Posterior cingulate gyrus (tissue), 11 donors: Measurements from ENCODE around the gene MPRIP.
"Not testable (repeated sequence)": the region's sequence is repeated elsewhere in the genome, so short reads cannot be mapped to it uniquely, and the experiment has no call there.

Experiments used
- DNase-seq, 10 donors: peaks; one replicate each; pipeline versions ENCODE4 v3.0.0 to v3.0.0-alpha.2; 2020 to 2021; ENCODE audit warnings: mixed read lengths in 3 of 10
- intact Hi-C: fragments of 100-400 bp; cut with DNase I; formaldehyde crosslinking; loops from one replicate; pipeline ENCODE4 v1.15.1; 2023

The MPRIP gene

DNA sequence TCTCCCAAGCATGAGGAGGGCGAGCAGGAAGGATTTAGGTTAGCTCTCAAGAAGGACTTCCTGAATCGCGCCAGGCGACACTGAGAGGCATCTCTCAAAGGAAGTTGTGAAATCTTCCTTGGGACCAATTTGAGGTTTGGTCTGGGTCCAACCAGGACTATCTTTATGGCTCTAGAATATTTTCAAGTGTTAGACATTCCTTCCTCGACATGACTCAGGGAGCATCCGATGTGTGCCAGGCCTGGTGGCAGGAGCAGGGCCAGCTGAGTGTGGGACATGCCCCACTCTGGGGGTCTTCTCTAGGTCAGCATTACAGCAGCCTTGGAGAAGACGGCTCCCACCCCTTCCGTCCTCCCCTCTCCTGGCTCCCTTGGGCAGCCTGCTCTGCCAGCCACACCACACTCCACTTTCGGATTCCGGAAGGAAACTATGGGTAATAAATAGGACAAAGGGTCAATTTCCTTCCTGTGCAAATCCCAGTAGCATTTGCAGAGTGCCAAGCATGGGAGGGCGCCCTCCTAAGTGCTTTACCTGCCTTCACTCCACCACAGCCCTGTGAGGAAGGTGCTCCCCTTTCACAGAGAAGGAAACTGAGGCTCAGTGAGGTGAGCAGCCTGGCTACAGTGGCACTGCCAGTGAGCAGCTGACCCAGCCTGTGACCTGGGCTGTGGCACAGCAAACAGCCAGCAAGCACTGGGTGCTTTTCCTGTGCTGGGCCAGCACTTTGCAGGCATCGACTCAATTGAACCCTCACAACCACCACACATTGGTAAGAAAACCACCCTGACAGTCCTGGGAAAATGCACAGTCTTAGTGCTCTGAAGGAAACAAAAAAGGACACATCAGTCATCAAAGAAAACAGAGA, 31.0 kb upstream of the MPRIP start:
- DNase-seq, result peak in 3 of 10 donors; percentile 16 to 49 (median 22)
- intact Hi-C loops, result not testable (repeated sequence)

DNA sequence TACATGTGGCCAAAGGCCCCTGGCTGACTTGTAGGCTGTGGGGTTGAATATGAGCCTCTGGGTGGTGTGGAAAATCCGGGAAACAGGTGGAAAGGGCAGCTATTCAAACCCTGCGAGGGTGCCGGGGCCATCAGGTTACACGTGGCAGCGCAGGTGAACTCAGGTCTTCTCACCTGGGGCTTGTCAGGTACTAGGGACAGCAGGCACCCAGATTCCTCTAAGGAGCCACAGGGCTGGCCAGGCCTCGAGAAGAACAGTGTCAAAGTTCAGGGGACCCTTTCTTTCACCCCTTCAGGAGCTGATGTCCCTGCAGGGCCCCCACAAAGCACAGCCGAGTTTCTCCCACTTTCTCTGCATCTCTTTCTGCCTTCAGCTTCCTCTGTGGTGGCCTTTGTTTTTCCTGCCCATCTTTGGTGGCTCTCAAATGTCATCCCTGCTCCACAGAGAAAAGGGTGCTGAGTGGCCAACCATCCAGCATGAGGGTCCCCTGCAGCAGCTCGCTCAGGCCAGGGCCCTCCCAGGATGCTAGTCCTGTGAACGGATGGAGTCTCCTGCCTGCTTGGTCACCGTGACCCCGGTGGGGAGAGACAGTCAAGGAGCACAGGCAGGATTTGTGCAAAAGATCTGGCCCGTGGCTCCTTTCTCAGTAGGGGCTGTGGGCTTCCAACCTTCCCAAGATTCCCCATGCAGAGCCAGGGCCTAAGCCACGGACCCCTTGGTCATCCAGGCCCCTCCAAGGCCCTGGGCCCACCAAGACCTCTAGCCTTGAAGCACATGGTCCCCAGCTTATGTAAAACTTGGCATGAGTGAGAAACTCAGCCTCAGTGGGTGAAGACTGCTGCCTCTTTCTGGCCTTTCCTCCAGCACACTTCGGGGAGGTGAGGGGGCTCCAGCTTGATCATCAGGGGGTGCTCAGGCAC, 28.2 kb upstream of the MPRIP start:
- peak in 2 of 10 donors; percentile 66 to 71 for DNase-seq
- intact Hi-C loops, result not testable (repeated sequence)

DNA sequence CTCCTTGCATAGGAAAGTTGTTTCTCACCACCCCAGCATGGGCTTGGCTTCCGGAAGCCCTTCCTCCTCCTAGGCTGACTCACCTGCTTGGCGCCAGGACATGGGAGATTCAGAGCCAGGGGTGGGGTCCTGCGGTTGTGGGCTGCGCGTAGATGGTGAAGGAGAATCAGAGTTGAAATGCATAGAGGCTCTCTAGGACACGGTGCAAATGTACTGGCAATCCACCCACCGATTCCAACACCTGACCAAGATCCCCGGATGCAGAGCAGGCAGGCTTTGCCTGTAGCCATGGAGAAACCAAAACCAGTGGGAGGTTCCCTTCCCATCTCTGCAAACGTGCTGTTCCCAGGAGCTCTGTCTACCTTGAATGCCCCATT, 27.5 kb upstream of the MPRIP start:
- DNase-seq, result peak in 8 of 10 donors; percentile 29 to 88 (median 54)
- intact Hi-C loops, result not testable (repeated sequence)

DNA sequence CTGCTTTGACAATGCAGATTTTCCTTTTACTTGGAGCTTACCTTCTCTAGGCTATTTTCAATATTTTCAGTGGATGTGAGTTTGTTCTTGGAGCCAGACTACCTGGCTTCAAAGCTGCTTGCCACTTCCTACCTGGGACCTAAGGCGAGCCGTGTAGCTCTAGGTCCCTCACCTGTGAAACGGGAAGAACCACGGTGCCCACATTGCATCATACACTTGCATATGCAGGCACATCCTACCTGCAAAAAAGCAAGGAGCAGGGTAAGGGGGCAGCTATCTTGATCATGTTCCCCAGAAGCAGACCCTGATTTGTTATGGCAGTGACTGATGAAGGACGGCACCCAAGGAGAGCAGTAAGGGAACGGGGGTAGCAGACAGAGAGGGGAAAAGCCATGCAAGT, 27.0 kb upstream of the MPRIP start:
- intact Hi-C loops, result no loop called here
- peak in 2 of 10 donors; percentile 26 to 35 for DNase-seq

DNA sequence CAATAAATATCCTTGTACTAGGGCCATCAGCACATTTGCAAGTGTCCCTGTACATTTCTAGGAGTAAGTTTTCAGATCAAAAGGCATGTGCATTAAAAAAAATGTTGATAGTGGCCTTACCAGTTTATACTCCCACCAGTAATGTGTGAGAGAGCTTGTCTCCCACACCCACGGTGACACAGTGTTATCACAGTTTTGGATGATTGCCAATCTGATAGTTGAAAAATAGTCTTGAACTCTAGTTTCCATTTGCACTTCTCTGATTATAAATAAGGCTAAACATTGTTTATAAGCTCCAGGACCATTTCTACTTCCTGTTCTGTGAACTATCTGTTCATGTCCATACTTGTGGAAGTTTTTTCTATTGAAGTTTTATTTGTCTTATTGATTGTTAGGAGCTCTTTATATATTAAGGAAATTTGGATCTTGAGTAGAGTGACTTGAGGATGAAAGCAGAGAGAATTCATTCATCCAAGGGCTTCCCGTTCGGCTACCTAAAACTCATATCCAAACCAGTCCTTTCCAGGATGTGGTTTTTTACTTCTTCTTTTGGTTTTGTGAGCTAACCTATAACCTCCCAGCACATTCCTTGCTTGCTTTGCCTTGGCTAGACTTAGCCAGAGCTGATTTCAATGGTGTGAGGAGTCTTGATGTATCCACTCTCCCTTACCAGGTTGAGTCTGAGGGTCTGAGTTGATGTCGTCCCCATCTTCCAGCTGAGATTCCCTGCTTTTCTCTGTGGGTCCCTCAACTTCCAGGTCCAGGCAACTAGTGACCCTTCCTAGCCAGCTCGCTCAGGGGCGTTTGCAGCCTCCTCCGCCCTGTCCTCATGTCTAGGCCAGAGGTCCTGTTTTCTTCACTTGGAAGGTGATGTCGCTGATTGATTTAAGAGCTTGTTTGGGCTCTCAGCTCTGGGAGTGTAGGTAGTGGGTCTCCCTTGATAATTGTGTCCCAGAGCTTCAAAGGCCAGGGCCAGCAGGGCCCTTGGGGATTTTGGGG, 25.8 kb upstream of the MPRIP start:
- DNase-seq, result peak in 2 of 10 donors; percentile 12
- intact Hi-C loops, result not testable (repeated sequence)

DNA sequence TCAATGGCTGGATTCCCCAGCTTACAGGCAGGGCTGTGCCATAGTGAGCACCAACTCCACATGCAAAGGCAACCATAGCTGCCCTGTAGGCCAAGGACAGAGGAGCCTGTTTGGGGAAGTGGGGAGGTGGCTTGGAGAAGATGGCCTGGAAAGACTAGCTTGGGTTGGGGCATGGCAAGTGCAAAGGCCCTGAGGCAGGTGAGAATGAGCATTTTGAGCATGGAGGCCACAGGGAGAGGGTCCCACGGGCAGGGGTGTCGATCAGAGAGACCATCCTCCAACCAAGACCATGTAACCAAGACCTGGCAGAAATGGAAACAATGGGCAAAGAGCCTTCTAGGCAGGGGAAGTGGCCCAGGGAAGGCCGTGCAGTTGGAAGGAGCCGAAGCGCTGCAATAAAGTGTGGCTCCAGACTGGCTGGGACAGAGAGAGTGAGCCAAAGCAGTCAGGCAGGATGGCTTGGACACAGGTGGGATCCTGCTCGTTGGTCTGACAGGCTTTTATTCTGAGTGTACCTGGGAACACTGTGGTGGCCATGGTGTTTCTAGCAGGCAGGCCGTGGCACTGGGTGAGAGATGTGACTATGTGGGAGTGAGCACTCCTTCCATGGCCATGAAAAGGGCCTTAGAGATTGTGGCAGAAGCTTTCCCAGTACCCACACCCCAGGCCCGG, 24.8 kb upstream of the MPRIP start:
- intact Hi-C loops, result no loop called here
- peak in 2 of 10 donors; percentile 7 to 39 for DNase-seq

DNA sequence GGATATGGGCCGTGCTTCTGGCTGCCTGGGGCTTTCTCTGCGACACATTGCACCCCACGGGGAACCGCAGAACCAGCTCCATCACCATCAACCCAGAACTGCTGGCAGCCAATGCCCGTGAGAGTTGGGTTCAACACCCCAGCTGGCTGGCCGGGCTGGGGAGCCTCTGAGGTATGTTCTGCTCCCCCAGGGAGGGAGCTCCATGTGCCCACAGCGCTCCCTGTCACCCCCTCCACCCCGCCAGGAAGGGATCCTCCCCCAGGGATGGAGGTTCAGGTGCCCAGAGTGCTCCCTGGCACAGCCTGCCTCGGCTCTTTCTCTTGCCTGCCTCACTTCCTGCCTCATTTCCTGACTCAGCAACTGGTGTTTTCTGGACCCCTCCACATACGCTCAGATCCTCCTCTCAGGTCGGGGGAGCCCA, 24.2 kb upstream of the MPRIP start:
- intact Hi-C loops, result no loop called here
- DNase-seq, result peak in 2 of 10 donors; percentile 61 to 77

DNA sequence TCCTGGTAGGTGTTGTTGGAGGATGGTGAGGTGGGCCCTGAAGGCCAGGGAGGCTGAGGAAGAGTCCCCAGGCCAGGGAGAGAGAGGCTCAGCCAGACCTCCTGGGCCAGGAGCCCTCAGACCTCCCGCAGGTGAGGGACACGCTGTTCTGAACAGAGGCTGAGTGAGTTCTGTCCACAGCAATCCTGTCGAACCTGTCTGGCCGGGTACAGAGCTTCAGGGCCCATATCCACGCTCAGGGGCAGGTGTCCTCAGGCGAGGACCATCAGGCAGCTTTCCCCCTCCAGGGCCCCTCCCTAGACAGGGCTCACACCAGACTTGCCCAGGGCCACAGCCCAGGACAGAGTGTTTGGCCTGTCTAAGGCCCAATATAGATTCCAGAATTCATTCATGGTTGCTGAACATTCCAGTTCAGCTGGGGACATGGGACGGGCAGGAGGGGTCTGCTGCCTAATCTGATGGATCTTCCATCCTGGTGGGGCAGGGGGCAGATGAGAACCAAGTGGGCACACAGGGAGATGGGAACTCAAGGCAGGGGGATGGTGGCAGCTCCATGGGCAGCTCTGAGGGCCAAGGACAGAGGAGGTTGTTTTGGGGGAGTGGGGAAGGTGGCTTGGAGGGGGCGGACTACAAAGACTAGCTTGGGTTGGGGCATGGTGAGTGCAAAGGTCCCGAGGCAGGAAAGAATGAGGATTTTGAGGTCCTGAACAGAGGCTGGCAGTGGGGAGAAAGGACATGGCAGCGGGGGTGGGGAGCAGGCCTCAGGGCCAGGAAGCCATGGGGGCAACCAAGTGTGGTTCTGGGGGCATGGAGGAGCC, 23.4 kb upstream of the MPRIP start:
- DNase-seq, result peak in 2 of 10 donors; percentile 63 to 65
- intact Hi-C loops, result no loop called here

DNA sequence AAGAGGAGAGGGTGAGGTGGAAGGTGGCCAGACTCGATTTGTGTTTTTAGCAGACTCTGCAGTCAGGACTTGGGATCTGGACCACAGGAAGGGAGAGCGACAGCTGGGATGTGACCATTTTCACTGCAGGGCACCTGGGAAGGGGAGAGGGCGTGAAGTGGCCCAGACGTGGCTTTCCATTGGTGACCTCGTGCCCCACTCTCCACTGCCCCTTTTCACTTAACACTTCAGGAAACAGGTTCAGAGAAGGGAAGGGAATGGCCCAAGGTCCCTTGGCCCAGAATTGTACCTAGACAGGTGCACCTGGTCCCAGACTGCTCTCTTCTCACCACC, 22.9 kb upstream of the MPRIP start:
- DNase-seq, result peak in 1 of 10 donors; percentile 44

DNA sequence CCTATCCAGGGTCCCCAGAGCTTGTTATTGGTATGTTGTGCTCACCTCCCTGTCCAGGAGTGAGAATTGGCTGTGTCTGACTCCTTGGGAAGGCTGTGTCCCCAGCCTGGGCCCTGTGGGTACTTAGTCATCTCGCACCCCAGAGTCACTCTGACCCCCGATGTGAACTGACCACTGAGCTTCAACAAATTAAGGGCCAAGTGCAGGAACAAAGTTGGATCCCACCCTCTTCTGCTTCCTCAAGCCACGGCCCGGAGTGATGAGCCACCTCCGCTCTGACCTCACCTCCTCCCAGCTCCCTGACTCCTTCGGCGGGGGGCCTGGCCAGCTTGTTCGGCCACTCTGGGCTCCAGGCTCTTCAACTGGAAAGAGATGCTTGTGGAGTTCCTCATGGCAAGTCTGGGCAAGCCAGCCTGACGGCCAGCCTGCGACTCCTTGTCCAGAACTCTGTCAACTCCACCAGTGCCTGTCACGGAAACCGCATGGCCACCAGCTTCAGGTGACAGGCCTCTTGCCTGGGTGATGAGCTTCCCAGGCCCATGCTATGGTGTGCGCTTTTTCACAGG, 22.3 kb upstream of the MPRIP start:
- intact Hi-C loops, result no loop called here
- peak in 2 of 10 donors; percentile 70 for DNase-seq

More for the DNA sequence above, 22.9 kb upstream of the MPRIP start:
- intact Hi-C loops, result no loop called here

DNA sequence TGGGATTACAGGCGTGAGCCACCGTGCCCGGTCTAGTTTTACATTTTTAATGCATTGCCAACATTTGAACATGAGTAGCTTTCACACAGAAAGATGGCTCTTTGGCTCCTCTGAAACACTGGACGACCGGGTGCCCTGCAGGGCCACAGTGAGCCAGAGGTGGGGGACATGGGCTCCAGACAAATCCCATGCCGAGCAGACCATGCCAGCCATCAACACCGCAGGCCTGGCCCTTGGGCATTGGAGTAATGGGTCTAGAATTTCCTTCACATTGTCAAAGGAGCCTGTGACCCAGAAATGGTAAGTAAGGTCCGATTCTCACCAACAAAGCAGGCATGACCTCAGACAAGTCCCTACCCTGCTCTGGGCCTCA, 21.4 kb upstream of the MPRIP start:
- intact Hi-C loops, result no loop called here
- peak in 2 of 10 donors; percentile 54 to 79 for DNase-seq

DNA sequence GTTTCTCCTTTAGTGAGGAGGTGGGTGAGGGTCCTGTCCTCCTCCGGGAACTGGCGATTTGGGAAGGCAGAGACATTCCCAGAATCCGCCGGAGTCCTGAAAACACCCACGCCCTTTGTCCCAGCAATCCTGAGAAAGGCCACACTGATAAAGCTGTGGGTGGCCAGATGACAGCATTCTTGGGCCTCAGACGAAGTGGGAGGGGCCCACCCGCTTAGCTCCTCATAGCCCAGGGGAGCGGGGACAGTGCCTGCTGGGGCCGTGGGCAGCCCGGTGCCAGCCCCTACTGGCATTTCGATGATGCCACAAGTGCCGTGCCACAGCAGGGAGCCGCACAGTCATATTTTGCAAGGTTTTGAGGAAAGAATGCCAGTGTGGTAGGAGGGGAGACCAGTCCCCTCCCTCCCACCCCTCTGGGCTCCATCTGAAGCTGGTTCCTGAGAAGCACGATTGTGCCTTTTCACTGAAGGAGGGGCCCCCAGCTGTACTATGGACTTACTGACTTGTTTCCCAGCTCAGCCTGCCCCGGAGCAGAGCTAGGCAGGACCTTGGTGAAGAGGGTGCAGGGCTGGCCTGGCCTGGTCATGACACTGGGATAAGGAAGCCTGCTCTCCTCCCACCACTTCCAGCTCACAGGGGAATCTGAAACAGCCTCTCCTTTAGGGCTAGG, 20.9 kb upstream of the MPRIP start:
- intact Hi-C loops, result no loop called here
- peak in 9 of 10 donors; percentile 32 to 93 (median 57) for DNase-seq

DNA sequence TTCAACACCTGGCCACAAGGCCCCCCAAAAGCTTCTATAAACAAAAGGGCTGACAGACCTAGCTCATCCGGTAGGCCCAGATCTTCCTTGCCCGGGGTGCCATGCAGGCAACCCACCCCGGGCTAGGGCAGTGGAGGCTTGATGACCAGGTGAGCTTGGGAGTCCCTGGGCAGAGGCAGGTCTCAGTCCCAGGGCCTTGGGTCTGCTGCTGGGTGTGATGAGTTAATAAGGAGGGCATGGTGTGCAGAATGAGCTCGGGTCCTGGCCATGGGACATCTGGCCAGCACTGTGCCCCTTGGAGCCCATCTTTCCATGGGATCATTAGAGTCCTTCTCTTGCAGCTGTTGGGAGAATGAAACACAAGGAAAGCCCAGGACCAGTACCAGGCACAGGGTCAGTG, 20.2 kb upstream of the MPRIP start:
- intact Hi-C loops, result no loop called here

DNA sequence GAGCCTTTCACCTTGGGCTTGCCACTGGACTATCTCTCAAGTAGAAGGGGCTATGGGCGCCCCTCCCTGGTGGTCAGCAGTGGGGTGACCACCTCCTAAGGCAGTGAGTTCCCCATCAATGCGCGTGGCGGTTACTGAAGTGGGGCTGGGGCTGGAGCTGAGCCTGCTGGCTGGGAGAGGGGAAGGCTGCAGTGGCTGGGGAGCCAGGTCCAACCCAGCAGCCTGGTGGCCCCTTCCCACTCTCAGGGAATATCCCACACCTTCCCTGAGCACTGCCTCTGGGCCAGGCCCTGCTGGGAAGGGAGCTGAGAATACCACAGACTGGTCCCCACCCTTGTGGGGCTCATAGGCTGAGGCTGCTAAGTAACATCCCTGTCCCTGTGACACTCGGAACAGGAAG, 19.8 kb upstream of the MPRIP start:
- intact Hi-C loops, result no loop called here
- peak in 2 of 10 donors; percentile 64 to 69 for DNase-seq

More for the DNA sequence above, 20.2 kb upstream of the MPRIP start:
- DNase-seq, result peak in 2 of 10 donors; percentile 39 to 58

DNA sequence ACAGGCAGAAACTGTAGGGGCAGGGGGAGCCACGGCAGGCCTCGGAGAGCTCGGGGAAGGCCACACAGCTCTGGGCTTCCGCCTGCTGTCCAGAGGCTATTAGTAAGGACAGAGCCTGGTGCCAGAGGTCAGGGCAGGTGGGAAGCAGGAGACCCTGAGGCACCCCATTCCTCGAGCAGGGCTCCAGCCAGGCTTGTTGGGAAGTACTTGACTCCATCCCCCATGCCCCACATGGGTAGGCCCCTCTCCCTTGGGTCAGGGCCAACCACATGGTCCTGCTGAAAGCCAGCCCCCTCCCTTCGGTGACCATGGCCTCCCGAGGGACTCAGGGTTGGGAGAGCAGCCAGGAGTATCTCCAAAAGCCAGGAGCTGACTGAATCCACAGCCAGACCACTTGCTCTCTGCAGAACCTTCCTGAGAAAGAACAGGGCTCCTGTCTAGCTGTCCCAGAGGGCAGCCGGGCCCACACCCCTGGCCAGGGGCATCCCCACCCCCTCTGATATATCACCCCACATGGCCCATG, 17.4 kb upstream of the MPRIP start:
- peak in 2 of 10 donors; percentile 45 to 68 for DNase-seq
- intact Hi-C loops, result no loop called here

DNA sequence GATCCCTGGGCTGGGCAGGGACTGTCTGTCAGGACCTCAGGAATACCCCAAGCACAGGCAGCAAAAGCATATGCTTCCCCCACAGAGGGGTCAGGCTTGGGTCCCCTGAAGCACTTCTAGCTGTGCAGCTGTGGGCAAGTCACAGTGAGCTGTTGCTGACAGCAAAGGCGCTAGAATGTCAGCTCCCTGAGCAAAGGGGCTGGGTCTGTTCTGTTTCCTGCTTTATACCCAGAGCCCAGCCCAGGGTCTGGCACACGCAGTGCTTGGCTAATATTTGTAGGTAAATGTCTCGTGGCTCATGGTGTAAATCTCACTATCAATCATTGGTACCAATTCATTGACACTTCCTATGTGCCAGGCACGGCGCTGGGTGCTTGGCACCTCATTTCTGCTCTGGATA, 16.6 kb upstream of the MPRIP start:
- intact Hi-C loops, result no loop called here
- peak in 1 of 10 donors; percentile 45 for DNase-seq

DNA sequence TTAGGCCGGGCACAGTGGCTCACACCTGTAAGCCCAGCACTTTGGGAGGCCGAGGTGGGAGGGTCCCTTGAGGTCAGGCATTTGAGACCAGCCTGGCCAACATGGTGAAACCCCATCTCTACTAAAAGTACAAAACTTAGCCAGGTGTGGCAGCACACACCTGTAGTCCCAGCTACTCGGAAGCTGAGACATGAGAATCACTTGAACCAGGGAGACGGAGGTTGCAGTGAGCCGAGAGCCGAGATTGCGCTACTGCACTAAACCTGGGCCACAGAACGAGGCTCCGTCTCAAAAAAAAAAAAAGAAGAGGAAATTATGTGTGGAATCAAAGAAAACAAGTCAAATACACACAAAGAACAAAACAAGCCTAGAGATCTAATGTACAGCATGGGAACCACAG, 16.1 kb upstream of the MPRIP start:
- intact Hi-C loops, result no loop called here
- DNase-seq, result peak in 2 of 10 donors; percentile 35 to 46
